Uterus (tissue), 2 donors: Measurements from ENCODE around the gene CCDC150.

Source experiments
- POLR2A ChIP-seq, 2 donors: fragments of 450-650 bp; IDR thresholded peaks; one replicate each; pipeline ENCODE4 v1.6.1; 2016; ENCODE audit warnings: antibody characterized with exemption in 2 of 2, mild to moderate bottlenecking in 1 of 2, moderate library complexity in 1 of 2
- TF ChIP-seq, protein P1 (sequence below), 4 experiments: fragments of 200-600 bp in 2 of 4; fragments of 450-650 bp in 2 of 4; sonication (generic) in 2 of 4; IDR thresholded peaks; one replicate each; pipeline ENCODE4 v1.5.1; 2016 to 2019; ENCODE audit warnings: antibody characterized with exemption in 4 of 4, mild to moderate bottlenecking in 2 of 4, moderate library complexity in 1 of 4

DNA sequence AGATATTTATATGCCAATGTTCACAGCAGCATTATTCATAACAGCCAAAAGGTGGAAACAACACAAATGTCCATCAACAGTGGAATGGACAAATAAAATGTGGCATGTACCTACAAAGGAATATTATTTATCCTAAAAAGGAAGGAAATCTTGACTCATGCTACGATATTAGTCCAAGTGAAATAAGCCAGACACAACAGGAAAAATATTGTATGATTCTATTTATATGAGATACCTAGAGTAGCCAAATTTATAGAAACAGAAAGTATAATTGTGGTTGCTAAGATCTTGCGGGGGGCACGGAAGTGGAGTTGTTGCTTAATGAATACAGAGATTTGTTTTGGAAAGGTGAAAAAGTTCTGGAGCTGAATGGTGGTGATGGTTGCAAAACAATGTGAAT lies 33.0 kb upstream of the CCDC150 start:
- no peak for TF ChIP-seq POLR2A (IDR thresholded peaks at IDR 0.05)
- TF ChIP-seq, protein P1, sequence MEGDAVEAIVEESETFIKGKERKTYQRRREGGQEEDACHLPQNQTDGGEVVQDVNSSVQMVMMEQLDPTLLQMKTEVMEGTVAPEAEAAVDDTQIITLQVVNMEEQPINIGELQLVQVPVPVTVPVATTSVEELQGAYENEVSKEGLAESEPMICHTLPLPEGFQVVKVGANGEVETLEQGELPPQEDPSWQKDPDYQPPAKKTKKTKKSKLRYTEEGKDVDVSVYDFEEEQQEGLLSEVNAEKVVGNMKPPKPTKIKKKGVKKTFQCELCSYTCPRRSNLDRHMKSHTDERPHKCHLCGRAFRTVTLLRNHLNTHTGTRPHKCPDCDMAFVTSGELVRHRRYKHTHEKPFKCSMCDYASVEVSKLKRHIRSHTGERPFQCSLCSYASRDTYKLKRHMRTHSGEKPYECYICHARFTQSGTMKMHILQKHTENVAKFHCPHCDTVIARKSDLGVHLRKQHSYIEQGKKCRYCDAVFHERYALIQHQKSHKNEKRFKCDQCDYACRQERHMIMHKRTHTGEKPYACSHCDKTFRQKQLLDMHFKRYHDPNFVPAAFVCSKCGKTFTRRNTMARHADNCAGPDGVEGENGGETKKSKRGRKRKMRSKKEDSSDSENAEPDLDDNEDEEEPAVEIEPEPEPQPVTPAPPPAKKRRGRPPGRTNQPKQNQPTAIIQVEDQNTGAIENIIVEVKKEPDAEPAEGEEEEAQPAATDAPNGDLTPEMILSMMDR (IDR thresholded peaks at IDR 0.05), result no peak
